ENCODE data around the gene NNT.
"Not testable (repeated sequence)": the region's sequence is repeated elsewhere in the genome, so short reads cannot be mapped to it uniquely, and the experiment has no call there.

The NNT gene

GRCh38 chr5:43729846-43730478 is 127.0 kb downstream of the NNT start:
- DNase-seq = no peak

- no peak for DNase-seq
These were observed 127.9 kb downstream of the NNT start for GRCh38 chr5:43730832-43731342.

DNA sequence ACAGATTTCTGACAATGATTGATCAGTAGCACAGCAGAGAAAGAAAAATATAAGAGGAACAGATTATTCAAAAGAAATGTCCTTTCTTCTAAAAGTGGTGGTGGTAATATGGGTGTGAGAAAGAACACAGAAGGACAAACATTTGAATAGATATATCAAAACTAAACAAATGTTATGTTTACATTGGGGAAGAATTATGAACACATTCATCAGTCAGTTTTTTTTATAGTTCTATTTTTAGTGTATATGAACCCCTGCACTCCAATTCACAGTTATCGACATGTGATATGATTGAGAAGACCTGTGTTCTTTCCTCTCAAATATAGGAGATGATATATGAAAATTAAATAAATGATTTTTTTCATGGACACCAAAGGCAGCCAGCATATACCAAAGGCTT is 128.6 kb downstream of the NNT start:
- DNase-seq = no peak

- not testable (repeated sequence) for DNase-seq
These were observed 143.1 kb downstream of the NNT start for GRCh38 chr5:43745923-43746548.

DNA sequence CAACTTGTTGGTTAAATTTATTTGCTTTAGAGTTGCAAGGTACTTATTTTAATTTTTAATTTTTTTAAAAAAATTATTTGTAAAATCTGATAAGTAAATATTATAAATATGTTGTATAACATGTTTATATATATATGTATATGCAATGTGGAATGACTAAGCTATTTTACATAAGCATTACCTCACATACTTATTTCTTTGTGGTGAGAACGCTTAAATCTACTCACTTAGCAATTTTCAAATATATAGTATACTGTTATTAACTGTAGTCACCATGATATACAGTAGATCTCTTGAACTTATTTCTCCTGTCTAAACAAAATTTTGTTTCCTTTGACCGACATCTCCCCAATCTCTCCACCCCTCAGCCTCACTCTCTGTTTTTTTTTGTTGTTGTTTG is 147.8 kb downstream of the NNT start:
- no peak for DNase-seq

- no peak for DNase-seq
These were observed 150.1 kb downstream of the NNT start for GRCh38 chr5:43753069-43753468.
